ENCODE measurements around the gene DLG2.

DNA sequence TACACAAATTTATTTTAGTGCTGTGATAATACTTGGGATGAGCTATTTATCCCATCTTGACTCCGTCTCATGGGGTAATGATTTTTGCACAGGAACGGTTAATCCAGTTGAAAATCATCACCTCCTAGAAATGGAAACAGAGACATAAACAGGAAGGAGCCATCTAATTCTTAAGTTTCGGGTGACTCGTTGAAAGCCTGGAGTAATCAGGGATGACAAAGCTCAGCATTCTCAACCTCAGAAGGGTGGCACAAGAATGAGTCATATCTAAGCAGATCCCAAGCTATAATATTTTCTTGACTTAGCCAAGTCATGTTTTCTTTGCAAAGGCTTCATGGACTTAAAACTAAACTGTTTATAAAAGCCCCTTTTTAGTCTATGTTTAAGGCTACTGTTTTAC lies 2060.2 kb downstream of the DLG2 start:
- TF ChIP-seq, protein P1, sequence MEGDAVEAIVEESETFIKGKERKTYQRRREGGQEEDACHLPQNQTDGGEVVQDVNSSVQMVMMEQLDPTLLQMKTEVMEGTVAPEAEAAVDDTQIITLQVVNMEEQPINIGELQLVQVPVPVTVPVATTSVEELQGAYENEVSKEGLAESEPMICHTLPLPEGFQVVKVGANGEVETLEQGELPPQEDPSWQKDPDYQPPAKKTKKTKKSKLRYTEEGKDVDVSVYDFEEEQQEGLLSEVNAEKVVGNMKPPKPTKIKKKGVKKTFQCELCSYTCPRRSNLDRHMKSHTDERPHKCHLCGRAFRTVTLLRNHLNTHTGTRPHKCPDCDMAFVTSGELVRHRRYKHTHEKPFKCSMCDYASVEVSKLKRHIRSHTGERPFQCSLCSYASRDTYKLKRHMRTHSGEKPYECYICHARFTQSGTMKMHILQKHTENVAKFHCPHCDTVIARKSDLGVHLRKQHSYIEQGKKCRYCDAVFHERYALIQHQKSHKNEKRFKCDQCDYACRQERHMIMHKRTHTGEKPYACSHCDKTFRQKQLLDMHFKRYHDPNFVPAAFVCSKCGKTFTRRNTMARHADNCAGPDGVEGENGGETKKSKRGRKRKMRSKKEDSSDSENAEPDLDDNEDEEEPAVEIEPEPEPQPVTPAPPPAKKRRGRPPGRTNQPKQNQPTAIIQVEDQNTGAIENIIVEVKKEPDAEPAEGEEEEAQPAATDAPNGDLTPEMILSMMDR (IDR thresholded peaks at IDR 0.05), result no peak
- TF ChIP-seq POLR2A (IDR thresholded peaks at IDR 0.05; ENCODE audit: low read depth), result no peak
